A549 (cell line): ENCODE results near the gene MRPL18. TPM values are rescaled to one million over a fixed set of nuclear protein-coding genes. Genes with fewer than 3 reads are reported as not detected.

Experiments
- ATAC-seq, 2 experiments: fragments of 200-7000 bp in 1 of 2; fragments of >200 bp in 1 of 2; cut with Nextera tagmentation in 1 of 2; cut with Tn5 transposase in 1 of 2; 3 replicates each; pipeline versions ENCODE4 v1.8.0 to v1.9.1; 2018 to 2020; ENCODE audit warnings: mild to moderate bottlenecking in 1 of 2, moderate library complexity in 1 of 2
- CTCF ChIA-PET: fragments of 300-600 bp; sonication (Branson Sonifier 250); formaldehyde crosslinking; extraction: SDS; loops from one replicate; lab custom pipeline; 2021; ENCODE audit warnings: antibody characterized with exemption, inconsistent platforms; lab: Yijun Ruan, JAX
- POLR2A ChIA-PET: fragments of 350-600 bp; formaldehyde crosslinking; extraction: SDS; loops from one replicate; lab custom pipeline; 2021; ENCODE audit warnings: antibody characterized with exemption, inconsistent platforms; lab: Yijun Ruan, JAX
- DNase-seq, 2 experiments: peaks; one replicate each; pipeline versions ENCODE4 v3.0.0 to v3.0.0-alpha.2; 2011 to 2016; ENCODE audit warnings: low read depth in 1 of 2, low spot score in 1 of 2
- FAIRE-seq: peaks from 2 replicates; lab custom pipeline; 2011; peaks lifted over from hg19 to GRCh38; lab: Jason Lieb, UNC
- H3K27ac ChIP-seq, 2 experiments: fragments of >200 bp; sonication (Bioruptor Twin); formaldehyde crosslinking; 3 replicates each; pipeline ENCODE4 v1.5.1; 2016 to 2017
- H3K4me1 ChIP-seq: fragments of >200 bp; sonication (Bioruptor Twin); formaldehyde crosslinking; 3 replicates; pipeline ENCODE4 v1.6.1; 2016
- H3K4me2 ChIP-seq: fragments of >200 bp; sonication (Bioruptor Twin); formaldehyde crosslinking; 3 replicates; pipeline ENCODE4 v1.6.1; 2016
- H3K4me3 ChIP-seq: fragments of >200 bp; sonication (Bioruptor Twin); formaldehyde crosslinking; 3 replicates; pipeline ENCODE4 v1.5.1; 2016
- H3K9me3 ChIP-seq: fragments of >200 bp; sonication (Bioruptor Twin); formaldehyde crosslinking; 3 replicates; pipeline ENCODE4 v1.6.1; 2016
- CBX2 ChIP-seq: fragments of 200-600 bp; sonication (generic); IDR thresholded peaks from 2 replicates; pipeline ENCODE4 v1.6.1; 2016; ENCODE audit warnings: low read depth, mild to moderate bottlenecking, borderline replicate concordance
- CHD2 ChIP-seq: fragments of 150-350 bp; IDR thresholded peaks from 2 replicates; pipeline ENCODE4 v1.6.1; 2014; ENCODE audit warnings: low read length; ENCODE audit not compliant: partially characterized antibody
- CHD4 ChIP-seq: fragments of 200-600 bp; sonication (generic); IDR thresholded peaks from 2 replicates; pipeline ENCODE4 v1.6.1; 2016; ENCODE audit warnings: antibody characterized with exemption, mild to moderate bottlenecking, borderline replicate concordance
- EP300 ChIP-seq, 2 experiments: fragments of >200 bp; sonication (Bioruptor Twin); formaldehyde crosslinking; IDR thresholded peaks; 2 replicates in 1 of 2; 3 replicates in 1 of 2; pipeline ENCODE4 v1.6.1; 2016 to 2017
- FOSL2 ChIP-seq, 2 experiments: fragments of 450-650 bp in 1 of 2; fragments of >200 bp in 1 of 2; sonication (Bioruptor Twin) in 1 of 2; formaldehyde crosslinking; IDR thresholded peaks; 2 replicates each; pipeline versions ENCODE4 v1.5.0 to v1.6.1; 2016 to 2020; ENCODE audit warnings: mild to moderate bottlenecking in 1 of 2, moderate library complexity in 1 of 2
- GATA3 ChIP-seq: IDR thresholded peaks from 2 replicates; pipeline ENCODE4 v1.6.1; 2012; ENCODE audit warnings: borderline replicate concordance
- HDAC2 ChIP-seq: fragments of 200-600 bp; sonication (generic); IDR thresholded peaks from 2 replicates; pipeline ENCODE4 v1.6.1; 2016
- HOXB5 ChIP-seq: fragments of 250-450 bp; sonication (Bioruptor Pico); IDR thresholded peaks from 2 replicates; pipeline ENCODE4 v1.5.0; 2020; ENCODE audit warnings: mild to moderate bottlenecking, moderate library complexity
- JUNB ChIP-seq: fragments of >200 bp; sonication (Bioruptor Twin); formaldehyde crosslinking; IDR thresholded peaks from 2 replicates; pipeline ENCODE4 v1.6.1; 2016
- MYC ChIP-seq: IDR thresholded peaks from 2 replicates; pipeline ENCODE4 v1.6.1; 2012; ENCODE audit warnings: mild to moderate bottlenecking, inconsistent platforms, low read length, improper control_type of control experiment, borderline replicate concordance
- NR3C1 ChIP-seq: fragments of >200 bp; sonication (Bioruptor Twin); formaldehyde crosslinking; IDR thresholded peaks from 3 replicates; pipeline ENCODE4 v1.6.1; 2017
- POLR2AphosphoS2 ChIP-seq: conservative IDR thresholded peaks from 2 replicates; pipeline ENCODE4 v1.6.1; 2012; ENCODE audit warnings: low read length, improper control_type of control experiment, inconsistent platforms
- RAD21 ChIP-seq, 2 experiments: fragments of >200 bp in 1 of 2; sonication (Bioruptor Twin) in 1 of 2; formaldehyde crosslinking in 1 of 2; IDR thresholded peaks in 1 of 2; conservative IDR thresholded peaks in 1 of 2; 2 replicates in 1 of 2; 3 replicates in 1 of 2; pipeline ENCODE4 v1.6.1; 2012 to 2018; ENCODE audit warnings: inconsistent platforms in 1 of 2
- RCOR1 ChIP-seq: fragments of 150-350 bp; IDR thresholded peaks from 2 replicates; pipeline ENCODE4 v1.6.1; 2014; ENCODE audit warnings: antibody characterized with exemption, low read length, low read depth
- SMC3 ChIP-seq: fragments of >200 bp; sonication (Bioruptor Twin); formaldehyde crosslinking; IDR thresholded peaks from 3 replicates; pipeline ENCODE4 v1.6.1; 2018; ENCODE audit warnings: inconsistent platforms
- TFCP2L1 ChIP-seq: fragments of 250-450 bp; sonication (Bioruptor Pico); IDR thresholded peaks from 2 replicates; pipeline ENCODE4 v1.5.0; 2021; ENCODE audit warnings: mild to moderate bottlenecking
- ZC3H11A ChIP-seq: fragments of 450-650 bp; IDR thresholded peaks from 2 replicates; pipeline ENCODE4 v1.6.1; 2014; ENCODE audit warnings: antibody characterized with exemption, mild to moderate bottlenecking
- ZSCAN20 ChIP-seq: fragments of 250-450 bp; sonication (Bioruptor Pico); IDR thresholded peaks from 2 replicates; pipeline ENCODE4 v1.8.0; 2022; ENCODE audit warnings: mild to moderate bottlenecking, moderate library complexity
- WGBS: methylation state at CpG from one replicate; pipeline ENCODE4 v1.1.6; 2017; ENCODE audit errors: missing lambda C conversion rate; 5-methylcytosine and 5-hydroxymethylcytosine counted together
- polyA plus RNA-seq, 4 experiments: library from polyadenylated mRNA; depleted of rRNA in 3 of 4; stranded (reverse); fragments of >200 nt; fragmentation: RNase III in 1 of 4; extraction: RNeasy Plus Mini Kit Qiagen cat#74134 plus additional on column Dnase treatment in 1 of 4; gene quantifications; 2 replicates in 3 of 4; 3 replicates in 1 of 4; pipeline ENCODE4 v1.2.3, GENCODE V29; 2011 to 2017
- TF ChIP-seq, protein P1 (sequence below): fragments of 250-450 bp; sonication (Bioruptor Pico); IDR thresholded peaks from 2 replicates; pipeline ENCODE4 v1.5.0; 2020; ENCODE audit warnings: low read depth, mild to moderate bottlenecking, moderate library complexity
- TF ChIP-seq, protein P2 (sequence below): IDR thresholded peaks from 2 replicates; pipeline ENCODE4 v1.6.1; 2012
- TF ChIP-seq, protein P3 (sequence below): fragments of >200 bp; sonication (Bioruptor Twin); formaldehyde crosslinking; IDR thresholded peaks from 2 replicates; pipeline ENCODE4 v1.6.1; 2016

Gene MRPL18
- polyA plus RNA-seq, 2 of the 4 experiments (the other 2 are of a cell fraction): 115 to 142 TPM

DNA sequence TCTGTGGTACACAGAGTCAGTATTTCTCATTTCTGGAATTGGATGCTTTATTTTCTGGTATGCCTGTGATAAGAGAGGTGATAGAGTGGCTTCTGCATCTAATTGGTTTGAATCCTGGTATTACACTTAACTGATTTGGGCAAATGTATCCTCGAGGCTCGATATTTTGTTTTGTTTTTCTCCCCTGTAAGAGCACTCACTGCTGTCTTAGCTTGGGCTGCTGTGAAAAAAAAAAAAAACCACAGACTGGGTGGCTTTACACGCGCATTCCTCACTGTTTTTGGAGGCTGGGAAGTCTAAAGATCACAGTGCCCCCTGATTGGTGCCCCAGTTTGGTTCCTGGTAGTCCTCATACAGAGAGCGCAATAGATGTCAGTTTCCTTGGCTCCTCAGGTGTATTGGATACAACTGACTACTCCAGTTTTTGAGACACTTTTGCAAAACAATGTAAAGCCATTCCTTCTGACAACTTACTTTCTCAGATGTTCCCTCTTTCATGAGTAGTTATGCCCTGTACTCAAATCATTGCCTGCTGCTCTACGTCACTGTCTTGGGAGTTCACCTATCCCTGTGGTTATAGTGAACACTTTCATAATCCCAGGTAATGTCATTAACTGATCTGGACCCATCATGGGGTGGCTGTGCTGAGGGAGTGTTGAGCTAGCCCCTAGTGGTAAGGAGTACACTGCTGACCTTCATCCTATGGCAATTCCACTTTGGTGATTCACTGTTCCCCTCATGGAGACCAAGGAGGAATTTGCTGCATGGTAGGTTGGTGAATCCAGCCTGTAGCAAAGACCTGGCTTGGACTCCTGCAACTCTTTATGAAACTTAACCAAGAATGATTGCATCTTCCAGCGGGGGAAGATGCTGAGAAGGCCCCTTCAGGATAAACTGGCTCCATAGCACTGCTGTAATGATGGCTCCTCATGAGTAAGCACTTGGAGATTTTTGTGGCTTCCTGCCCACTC lies 32.0 kb upstream of the MRPL18 start:
- no peak overlapping the region for H3K4me3 ChIP-seq
- POLR2A ChIA-PET: no interaction called here
- H3K27ac ChIP-seq: no peak overlapping the region
- 94% methylated on average over 7 of the region's 7 CpGs for WGBS
- FAIRE-seq: no peak
- no peaks in the 10 kb centered on the region for H3K9me3 ChIP-seq
- peak in 1 of 2 experiments; percentile 7; a peak in 1 of 6 replicates for ATAC-seq
- no peak overlapping the region for H3K4me2 ChIP-seq
- CTCF ChIA-PET: interaction anchor here (1.1 to 1.3 kb wide), 2 partner anchors 63 to 67 kb away, joined by 3 to 4 read pairs; no protein-coding TSS in a partner anchor
- DNase-seq: peak; percentile 16 to 33
- no peak for TF ChIP-seq FOSL2 (IDR thresholded peaks at IDR 0.05)
- TF ChIP-seq FOSL2 (CRISPR knock-in tag; IDR thresholded peaks at IDR 0.05): 0 out of 2 replicates have a peak, but pooled peaks have one; percentile 7
- TF ChIP-seq RAD21 (conservative IDR thresholded peaks at IDR 0.05 in 1 of 2, IDR thresholded peaks at IDR 0.05 in 1 of 2): no peak
- TF ChIP-seq, protein P1, sequence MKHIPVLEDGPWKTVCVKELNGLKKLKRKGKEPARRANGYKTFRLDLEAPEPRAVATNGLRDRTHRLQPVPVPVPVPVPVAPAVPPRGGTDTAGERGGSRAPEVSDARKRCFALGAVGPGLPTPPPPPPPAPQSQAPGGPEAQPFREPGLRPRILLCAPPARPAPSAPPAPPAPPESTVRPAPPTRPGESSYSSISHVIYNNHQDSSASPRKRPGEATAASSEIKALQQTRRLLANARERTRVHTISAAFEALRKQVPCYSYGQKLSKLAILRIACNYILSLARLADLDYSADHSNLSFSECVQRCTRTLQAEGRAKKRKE (CRISPR knock-in tag): no peak
- TF ChIP-seq JUNB: no peak
- TF ChIP-seq ZSCAN20 (CRISPR knock-in tag): no peak
- TF ChIP-seq SMC3: no peak
- TF ChIP-seq, protein P2, sequence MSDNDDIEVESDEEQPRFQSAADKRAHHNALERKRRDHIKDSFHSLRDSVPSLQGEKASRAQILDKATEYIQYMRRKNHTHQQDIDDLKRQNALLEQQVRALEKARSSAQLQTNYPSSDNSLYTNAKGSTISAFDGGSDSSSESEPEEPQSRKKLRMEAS: no peak
- H3K4me1 ChIP-seq: peaks cover 14% of the 10 kb centered on the region

DNA sequence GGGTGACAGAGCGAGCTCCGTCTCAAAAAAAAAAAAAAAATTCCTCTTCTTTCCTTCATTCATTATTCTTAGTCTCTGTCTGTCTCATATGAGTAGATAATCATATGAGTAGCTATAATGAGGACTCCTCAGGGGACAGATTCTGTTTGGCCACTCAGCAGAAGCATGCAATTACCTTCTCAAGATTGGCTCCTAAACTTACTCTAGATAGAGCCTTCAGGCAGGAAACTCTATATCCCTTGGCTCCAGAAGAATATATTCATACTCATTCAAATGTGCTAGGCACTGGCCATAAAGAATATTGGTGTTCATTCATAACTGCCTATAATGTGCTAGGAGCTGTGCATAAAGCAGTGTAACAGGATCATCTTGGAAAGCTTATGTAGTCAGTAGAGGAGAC lies 30.6 kb upstream of the MRPL18 start:
- ATAC-seq (no peak), DNase-seq (no peak), FAIRE-seq (no peak)
- no peaks in the 10 kb centered on the region for H3K9me3 ChIP-seq
- ChIA-PET POLR2A (no interaction called here), CTCF (interaction anchor here (1.1 to 1.3 kb wide), 3 partner anchors 12 to 68 kb away, joined by 3 to 4 read pairs (median 3); no protein-coding TSS in a partner anchor)
- WGBS: 68% methylated on average over 2 of the region's 2 CpGs
- H3K4me1 ChIP-seq: peaks cover 14% of the 10 kb centered on the region
- no peak overlapping the region; the same call in 2 of the 3 replicates for H3K4me2 ChIP-seq
- H3K27ac ChIP-seq: no peak overlapping the region
- no peak overlapping the region for H3K4me3 ChIP-seq
- TF ChIP-seq GATA3 (no peak), HDAC2 (no peak), CBX2 (no peak), ZC3H11A (no peak), CHD4 (no peak), RCOR1 (no peak), CHD2 (no peak), EP300 (IDR thresholded peaks at IDR 0.05) (no peak), FOSL2 (IDR thresholded peaks at IDR 0.05) (no peak), FOSL2 (CRISPR knock-in tag; IDR thresholded peaks at IDR 0.05) (no peak), HOXB5 (no peak), MYC (no peak), NR3C1 (no peak), TFCP2L1 (no peak), POLR2AphosphoS2 (no peak)
- TF ChIP-seq, protein P2: no peak
- TF ChIP-seq, protein P3, sequence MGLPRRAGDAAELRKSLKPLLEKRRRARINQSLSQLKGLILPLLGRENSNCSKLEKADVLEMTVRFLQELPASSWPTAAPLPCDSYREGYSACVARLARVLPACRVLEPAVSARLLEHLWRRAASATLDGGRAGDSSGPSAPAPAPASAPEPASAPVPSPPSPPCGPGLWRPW: no peak
- TF ChIP-seq, protein P1 (CRISPR knock-in tag): no peak
